ENCODE data around the gene TLDC2. TPM values are rescaled to one million over a fixed set of nuclear protein-coding genes. Genes with fewer than 3 reads are reported as not detected.

Gene TLDC2
- total RNA-seq, 1 experiment from 2014 or later = 0.32 TPM

DNA sequence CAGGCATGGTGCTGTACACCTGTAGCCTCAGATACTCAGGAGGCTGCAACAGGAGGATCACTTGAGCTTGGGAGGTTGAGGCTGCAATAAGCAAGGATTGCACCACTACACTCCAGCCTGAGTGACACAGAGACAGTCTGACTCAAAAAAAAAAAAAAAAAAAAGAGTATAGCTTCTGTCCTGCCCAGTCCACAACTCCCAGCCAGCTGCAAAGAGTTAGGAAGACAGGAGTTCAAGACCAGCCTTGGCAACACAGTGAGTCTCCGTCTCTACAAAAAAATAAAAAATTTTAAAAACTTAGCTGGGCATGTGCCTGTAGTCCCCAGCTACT lies 28.3 kb upstream of the TLDC2 start:
- H3K27ac ChIP-seq (ENCODE audit: low read depth, low read length) = no peak overlapping the region

More for the DNA sequence above, 28.3 kb upstream of the TLDC2 start:
- H4K20me1 ChIP-seq (ENCODE audit: insufficient read depth) = no peaks in the 10 kb centered on the region
- H3K9me3 ChIP-seq (ENCODE audit: control insufficient read depth in 1 of 2, insufficient read depth in 1 of 2, low read depth in 1 of 2, low read length in 2 of 2) = no peaks in the 10 kb centered on the region
- ChIA-PET RAD21 (ENCODE audit: low non-redundant PET in 1 of 2, low total read pairs in 2 of 2, uncharacterized antibody in 2 of 2, unreplicated experiment in 2 of 2) (no interaction called here), POLR2A (interaction anchor here (2.0 kb wide), 1 partner anchor 12 kb away, joined by 7 read pairs; no protein-coding TSS in a partner anchor), CTCF (interaction anchor here (0.6 to 1.1 kb wide), 2 partner anchors 11 to 17 kb away, joined by 3 to 7 read pairs; no protein-coding TSS in a partner anchor)
- intact Hi-C loops (cut with micrococcal nuclease) = no loop called here
- ATAC-seq = no peak
- H3K4me1 ChIP-seq (ENCODE audit: control insufficient read depth in 1 of 2, insufficient read depth in 2 of 2, low read length in 2 of 2) = peaks cover 0 to 15% of the 10 kb centered on the region in 2 experiments; a peak in 2 of 4 replicates
- H3K79me2 ChIP-seq (ENCODE audit: insufficient read depth, low read length) = peaks cover 20% of the 10 kb centered on the region; the same call in 1 of the 2 replicates
- TF ChIP-seq, protein P1, sequence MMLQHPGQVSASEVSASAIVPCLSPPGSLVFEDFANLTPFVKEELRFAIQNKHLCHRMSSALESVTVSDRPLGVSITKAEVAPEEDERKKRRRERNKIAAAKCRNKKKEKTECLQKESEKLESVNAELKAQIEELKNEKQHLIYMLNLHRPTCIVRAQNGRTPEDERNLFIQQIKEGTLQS (IDR thresholded peaks at IDR 0.05) = no peak
- TF ChIP-seq FOSL1 (IDR thresholded peaks at IDR 0.05; ENCODE audit: low read depth) (no peak), SIN3A (IDR thresholded peaks at IDR 0.05; ENCODE audit: low read depth) (no peak), YY1 (IDR thresholded peaks at IDR 0.05; ENCODE audit: extremely low read depth, insufficient replicate concordance, low read depth, low read length) (no peak), ZFX (IDR thresholded peaks at IDR 0.05) (no peak)
- TF ChIP-seq, protein P2, sequence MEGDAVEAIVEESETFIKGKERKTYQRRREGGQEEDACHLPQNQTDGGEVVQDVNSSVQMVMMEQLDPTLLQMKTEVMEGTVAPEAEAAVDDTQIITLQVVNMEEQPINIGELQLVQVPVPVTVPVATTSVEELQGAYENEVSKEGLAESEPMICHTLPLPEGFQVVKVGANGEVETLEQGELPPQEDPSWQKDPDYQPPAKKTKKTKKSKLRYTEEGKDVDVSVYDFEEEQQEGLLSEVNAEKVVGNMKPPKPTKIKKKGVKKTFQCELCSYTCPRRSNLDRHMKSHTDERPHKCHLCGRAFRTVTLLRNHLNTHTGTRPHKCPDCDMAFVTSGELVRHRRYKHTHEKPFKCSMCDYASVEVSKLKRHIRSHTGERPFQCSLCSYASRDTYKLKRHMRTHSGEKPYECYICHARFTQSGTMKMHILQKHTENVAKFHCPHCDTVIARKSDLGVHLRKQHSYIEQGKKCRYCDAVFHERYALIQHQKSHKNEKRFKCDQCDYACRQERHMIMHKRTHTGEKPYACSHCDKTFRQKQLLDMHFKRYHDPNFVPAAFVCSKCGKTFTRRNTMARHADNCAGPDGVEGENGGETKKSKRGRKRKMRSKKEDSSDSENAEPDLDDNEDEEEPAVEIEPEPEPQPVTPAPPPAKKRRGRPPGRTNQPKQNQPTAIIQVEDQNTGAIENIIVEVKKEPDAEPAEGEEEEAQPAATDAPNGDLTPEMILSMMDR (IDR thresholded peaks at IDR 0.05 in 2 of 3, conservative IDR thresholded peaks at IDR 0.05 in 1 of 3; ENCODE audit: borderline replicate concordance in 1 of 3, insufficient read depth in 1 of 3, low read depth in 2 of 3, low read length in 2 of 3) = no peak
- TF ChIP-seq, protein P3, sequence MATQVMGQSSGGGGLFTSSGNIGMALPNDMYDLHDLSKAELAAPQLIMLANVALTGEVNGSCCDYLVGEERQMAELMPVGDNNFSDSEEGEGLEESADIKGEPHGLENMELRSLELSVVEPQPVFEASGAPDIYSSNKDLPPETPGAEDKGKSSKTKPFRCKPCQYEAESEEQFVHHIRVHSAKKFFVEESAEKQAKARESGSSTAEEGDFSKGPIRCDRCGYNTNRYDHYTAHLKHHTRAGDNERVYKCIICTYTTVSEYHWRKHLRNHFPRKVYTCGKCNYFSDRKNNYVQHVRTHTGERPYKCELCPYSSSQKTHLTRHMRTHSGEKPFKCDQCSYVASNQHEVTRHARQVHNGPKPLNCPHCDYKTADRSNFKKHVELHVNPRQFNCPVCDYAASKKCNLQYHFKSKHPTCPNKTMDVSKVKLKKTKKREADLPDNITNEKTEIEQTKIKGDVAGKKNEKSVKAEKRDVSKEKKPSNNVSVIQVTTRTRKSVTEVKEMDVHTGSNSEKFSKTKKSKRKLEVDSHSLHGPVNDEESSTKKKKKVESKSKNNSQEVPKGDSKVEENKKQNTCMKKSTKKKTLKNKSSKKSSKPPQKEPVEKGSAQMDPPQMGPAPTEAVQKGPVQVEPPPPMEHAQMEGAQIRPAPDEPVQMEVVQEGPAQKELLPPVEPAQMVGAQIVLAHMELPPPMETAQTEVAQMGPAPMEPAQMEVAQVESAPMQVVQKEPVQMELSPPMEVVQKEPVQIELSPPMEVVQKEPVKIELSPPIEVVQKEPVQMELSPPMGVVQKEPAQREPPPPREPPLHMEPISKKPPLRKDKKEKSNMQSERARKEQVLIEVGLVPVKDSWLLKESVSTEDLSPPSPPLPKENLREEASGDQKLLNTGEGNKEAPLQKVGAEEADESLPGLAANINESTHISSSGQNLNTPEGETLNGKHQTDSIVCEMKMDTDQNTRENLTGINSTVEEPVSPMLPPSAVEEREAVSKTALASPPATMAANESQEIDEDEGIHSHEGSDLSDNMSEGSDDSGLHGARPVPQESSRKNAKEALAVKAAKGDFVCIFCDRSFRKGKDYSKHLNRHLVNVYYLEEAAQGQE (IDR thresholded peaks at IDR 0.05; ENCODE audit: low read depth) = no peak
- TF ChIP-seq, protein P4, sequence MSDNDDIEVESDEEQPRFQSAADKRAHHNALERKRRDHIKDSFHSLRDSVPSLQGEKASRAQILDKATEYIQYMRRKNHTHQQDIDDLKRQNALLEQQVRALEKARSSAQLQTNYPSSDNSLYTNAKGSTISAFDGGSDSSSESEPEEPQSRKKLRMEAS (IDR thresholded peaks at IDR 0.05) = no peak
- no peak overlapping the region for H3K4me2 ChIP-seq (ENCODE audit: low read length)
- no peaks in the 10 kb centered on the region for H3K27me3 ChIP-seq (ENCODE audit: insufficient read depth, low read length)
- H3K4me3 ChIP-seq (replicated peaks in 1 of 2; ENCODE audit: low read depth in 1 of 2, low read length in 2 of 2) = no peak overlapping the region
- no peaks in the 10 kb centered on the region for H3K36me3 ChIP-seq (ENCODE audit: control insufficient read depth in 1 of 2, insufficient read depth in 2 of 2, low read length in 2 of 2)
- BruUV-seq (replicated peaks) = no TSS peak
- DNase-seq (ENCODE audit: low read depth, low spot score) = no peak
- no peak overlapping the region for H2AFZ ChIP-seq (ENCODE audit: low read depth, low read length, poor library complexity, severe bottlenecking)
- H3K9ac ChIP-seq (ENCODE audit: low read length) = no peak overlapping the region
- no peaks in the 10 kb centered on the region for H3K9me2 ChIP-seq (ENCODE audit: insufficient read depth)
